PFSK-1 (cell line): ENCODE results near the gene FBXO10.

Experiments used
- FOXP2 ChIP-seq: optimal IDR thresholded peaks from 2 replicates; pipeline ENCODE3; 2011; ENCODE audit warnings: borderline replicate concordance, control low read depth, inconsistent platforms; ENCODE audit not compliant: insufficient read depth; ENCODE audit errors: extremely low read length, extremely low read depth
- POLR2AphosphoS5 ChIP-seq: IDR thresholded peaks from 2 replicates; pipeline ENCODE4 v1.6.1; 2012; ENCODE audit warnings: low read depth, mild to moderate bottlenecking, control low read depth, low read length, moderate library complexity
- SIN3A ChIP-seq: IDR thresholded peaks from 2 replicates; pipeline ENCODE4 v1.6.1; 2012; ENCODE audit warnings: mild to moderate bottlenecking, low read length, moderate library complexity, borderline replicate concordance; ENCODE audit not compliant: insufficient read depth
- TAF1 ChIP-seq: IDR thresholded peaks from 2 replicates; pipeline ENCODE4 v1.6.1; 2012; ENCODE audit warnings: low read length, control low read depth, borderline replicate concordance; ENCODE audit not compliant: insufficient read depth
- TF ChIP-seq, protein P1 (sequence below), 2 experiments: IDR thresholded peaks; 2 replicates each; pipeline versions ENCODE4 v1.6.1 to v1.8.0; 2011 to 2012; ENCODE audit warnings: low read depth in 2 of 2, low read length in 2 of 2, control low read depth in 1 of 2, inconsistent platforms in 1 of 2, mild to moderate bottlenecking in 1 of 2, moderate library complexity in 1 of 2; ENCODE audit not compliant: insufficient read depth in 1 of 2

Gene FBXO10

DNA sequence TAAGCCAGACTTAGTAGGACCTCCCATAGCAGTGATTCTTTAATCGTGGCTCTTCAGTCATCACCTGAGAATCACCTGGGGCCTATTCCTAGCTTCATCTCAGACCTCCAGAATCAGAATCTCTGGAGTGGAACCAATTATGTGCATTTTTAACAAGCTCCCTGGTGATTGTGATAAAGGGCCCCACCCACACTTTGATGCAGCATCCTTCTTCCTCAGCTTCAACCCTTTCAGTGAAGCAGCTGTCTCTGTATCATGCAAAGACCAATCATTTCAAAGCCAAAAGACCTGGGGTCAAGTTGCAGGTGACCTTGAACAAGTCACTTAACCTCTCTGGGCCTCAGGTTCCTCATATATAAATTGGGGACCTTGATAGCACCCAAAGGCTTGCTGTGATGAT lies 17.1 kb downstream of the FBXO10 start:
- no peak for TF ChIP-seq FOXP2
- no peak for TF ChIP-seq SIN3A
- TF ChIP-seq, protein P1, sequence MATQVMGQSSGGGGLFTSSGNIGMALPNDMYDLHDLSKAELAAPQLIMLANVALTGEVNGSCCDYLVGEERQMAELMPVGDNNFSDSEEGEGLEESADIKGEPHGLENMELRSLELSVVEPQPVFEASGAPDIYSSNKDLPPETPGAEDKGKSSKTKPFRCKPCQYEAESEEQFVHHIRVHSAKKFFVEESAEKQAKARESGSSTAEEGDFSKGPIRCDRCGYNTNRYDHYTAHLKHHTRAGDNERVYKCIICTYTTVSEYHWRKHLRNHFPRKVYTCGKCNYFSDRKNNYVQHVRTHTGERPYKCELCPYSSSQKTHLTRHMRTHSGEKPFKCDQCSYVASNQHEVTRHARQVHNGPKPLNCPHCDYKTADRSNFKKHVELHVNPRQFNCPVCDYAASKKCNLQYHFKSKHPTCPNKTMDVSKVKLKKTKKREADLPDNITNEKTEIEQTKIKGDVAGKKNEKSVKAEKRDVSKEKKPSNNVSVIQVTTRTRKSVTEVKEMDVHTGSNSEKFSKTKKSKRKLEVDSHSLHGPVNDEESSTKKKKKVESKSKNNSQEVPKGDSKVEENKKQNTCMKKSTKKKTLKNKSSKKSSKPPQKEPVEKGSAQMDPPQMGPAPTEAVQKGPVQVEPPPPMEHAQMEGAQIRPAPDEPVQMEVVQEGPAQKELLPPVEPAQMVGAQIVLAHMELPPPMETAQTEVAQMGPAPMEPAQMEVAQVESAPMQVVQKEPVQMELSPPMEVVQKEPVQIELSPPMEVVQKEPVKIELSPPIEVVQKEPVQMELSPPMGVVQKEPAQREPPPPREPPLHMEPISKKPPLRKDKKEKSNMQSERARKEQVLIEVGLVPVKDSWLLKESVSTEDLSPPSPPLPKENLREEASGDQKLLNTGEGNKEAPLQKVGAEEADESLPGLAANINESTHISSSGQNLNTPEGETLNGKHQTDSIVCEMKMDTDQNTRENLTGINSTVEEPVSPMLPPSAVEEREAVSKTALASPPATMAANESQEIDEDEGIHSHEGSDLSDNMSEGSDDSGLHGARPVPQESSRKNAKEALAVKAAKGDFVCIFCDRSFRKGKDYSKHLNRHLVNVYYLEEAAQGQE (IDR thresholded peaks at IDR 0.05; ENCODE audit: insufficient read depth in 1 of 2, low read depth in 2 of 2, low read length in 2 of 2), result no peak
- no peak for TF ChIP-seq POLR2AphosphoS5
- no peak for TF ChIP-seq TAF1

DNA sequence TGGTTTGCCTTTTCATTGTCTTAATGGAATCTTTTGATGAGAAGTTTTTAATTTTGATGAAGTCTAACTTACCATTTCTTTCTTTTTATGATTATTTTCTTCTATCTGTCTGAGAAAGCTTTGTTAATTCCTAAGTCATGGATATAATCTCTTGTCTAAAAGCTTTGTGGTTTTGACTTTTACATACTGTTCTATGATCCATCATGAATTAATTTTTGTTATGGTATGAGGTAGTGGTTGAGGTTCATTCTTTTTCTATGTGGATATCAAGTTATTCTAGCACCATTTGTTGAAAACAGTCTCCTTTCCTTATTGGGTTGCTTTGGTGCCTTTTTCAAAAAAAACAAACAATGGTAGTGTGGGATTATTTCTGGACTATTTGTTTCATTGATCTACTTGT lies 20.4 kb downstream of the FBXO10 start:
- TF ChIP-seq POLR2AphosphoS5 (no peak), SIN3A (no peak)
- TF ChIP-seq, protein P1 (IDR thresholded peaks at IDR 0.05; ENCODE audit: insufficient read depth in 1 of 2, low read depth in 2 of 2, low read length in 2 of 2), result no peak

DNA sequence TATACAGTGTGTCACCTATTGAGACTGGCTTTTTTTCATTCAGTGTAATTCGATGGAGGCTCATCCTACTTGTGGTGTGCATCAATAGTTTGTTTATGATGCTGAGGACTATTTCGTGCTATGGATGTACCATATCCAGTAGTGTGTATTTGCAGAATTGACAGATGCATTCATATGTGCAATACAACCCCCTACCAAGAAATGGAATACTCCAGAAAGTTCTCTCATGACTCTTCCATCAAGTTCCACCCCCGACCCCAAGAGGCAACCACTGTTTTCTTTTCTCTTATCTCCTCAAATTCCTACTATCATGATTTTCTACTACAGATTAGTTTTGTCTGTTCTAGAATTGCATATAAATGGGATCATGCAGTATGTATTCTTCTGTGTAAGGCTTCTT lies 21.9 kb downstream of the FBXO10 start:
- TF ChIP-seq SIN3A, result no peak
- no peak for TF ChIP-seq TAF1
- TF ChIP-seq FOXP2, result no peak

DNA sequence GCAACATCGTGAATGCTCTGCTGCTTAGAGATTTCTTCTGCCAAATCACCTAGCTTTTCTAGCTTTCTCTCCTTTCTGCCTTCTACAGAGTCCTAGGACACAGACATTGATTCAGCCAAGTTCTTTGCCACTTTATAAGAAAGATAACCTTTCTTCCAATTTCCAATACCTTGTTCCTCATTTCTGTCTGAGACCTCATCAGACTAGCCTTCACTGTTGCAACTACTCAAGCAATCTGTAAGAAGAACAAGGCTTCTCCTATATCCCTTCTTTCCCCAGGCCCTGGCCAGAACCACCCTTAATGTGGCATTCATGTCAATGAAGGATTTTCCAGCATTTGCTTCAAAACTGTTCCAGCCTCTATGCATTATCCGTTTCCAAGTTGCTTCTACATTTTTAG lies 24.3 kb downstream of the FBXO10 start:
- TF ChIP-seq SIN3A, result no peak
- TF ChIP-seq, protein P1 (IDR thresholded peaks at IDR 0.05; ENCODE audit: insufficient read depth in 1 of 2, low read depth in 2 of 2, low read length in 2 of 2), result no peak
- no peak for TF ChIP-seq FOXP2
- TF ChIP-seq TAF1, result no peak
- no peak for TF ChIP-seq POLR2AphosphoS5

DNA sequence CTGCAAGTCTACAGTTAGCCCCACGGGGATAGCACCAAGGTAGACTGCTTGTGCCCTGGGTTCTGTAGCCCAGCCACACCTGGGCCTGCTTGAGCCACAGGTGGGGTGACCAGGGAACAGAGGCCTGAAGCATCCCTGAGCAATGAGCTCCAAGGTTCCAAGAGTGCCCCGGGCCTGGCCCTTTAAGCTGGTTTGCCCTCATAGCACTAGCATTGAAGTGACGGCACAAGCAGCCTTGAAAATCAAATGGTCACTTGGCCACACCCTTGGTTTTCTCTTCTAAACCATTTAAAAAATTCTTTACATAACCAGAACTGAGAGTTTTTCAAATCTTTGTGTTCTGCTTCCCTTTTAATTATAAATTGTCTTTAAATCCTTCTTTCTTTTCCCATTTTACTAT lies 24.7 kb downstream of the FBXO10 start:
- TF ChIP-seq SIN3A, result no peak
- TF ChIP-seq TAF1, result no peak
- no peak for TF ChIP-seq FOXP2
- TF ChIP-seq POLR2AphosphoS5, result no peak
- TF ChIP-seq, protein P1 (IDR thresholded peaks at IDR 0.05; ENCODE audit: insufficient read depth in 1 of 2, low read depth in 2 of 2, low read length in 2 of 2), result no peak

DNA sequence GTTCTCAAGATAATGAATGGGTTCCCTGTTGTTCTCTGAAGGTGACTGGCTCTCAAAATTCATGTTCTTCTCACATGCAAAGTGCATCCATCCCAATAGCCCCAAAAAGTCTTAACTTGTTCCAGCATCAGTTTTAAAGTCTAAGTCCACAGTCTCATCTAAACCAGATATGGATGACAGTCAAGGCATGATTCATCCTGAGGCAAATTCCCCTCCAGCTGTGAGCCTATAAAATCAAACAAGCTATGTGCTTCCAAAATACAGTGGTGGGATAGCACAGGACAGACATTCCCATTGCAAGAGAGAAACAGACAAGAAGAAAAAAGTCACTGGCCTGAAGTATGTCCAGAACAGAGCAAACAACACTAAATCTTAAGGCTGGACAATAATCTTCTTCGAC lies 25.4 kb downstream of the FBXO10 start:
- TF ChIP-seq POLR2AphosphoS5, result no peak
- TF ChIP-seq, protein P1 (IDR thresholded peaks at IDR 0.05; ENCODE audit: insufficient read depth in 1 of 2, low read depth in 2 of 2, low read length in 2 of 2), result no peak
- no peak for TF ChIP-seq SIN3A
- no peak for TF ChIP-seq FOXP2
- no peak for TF ChIP-seq TAF1
